D341Med (cell line): Measurements from ENCODE around the gene STRC.
"Not testable (repeated sequence)": the region's sequence is repeated elsewhere in the genome, so short reads cannot be mapped to it uniquely, and the experiment has no call there.

Experiments used
- DNase-seq: peaks from one replicate; pipeline ENCODE4 v3.0.0; 2012; ENCODE audit warnings: low spot score

The STRC gene

DNA sequence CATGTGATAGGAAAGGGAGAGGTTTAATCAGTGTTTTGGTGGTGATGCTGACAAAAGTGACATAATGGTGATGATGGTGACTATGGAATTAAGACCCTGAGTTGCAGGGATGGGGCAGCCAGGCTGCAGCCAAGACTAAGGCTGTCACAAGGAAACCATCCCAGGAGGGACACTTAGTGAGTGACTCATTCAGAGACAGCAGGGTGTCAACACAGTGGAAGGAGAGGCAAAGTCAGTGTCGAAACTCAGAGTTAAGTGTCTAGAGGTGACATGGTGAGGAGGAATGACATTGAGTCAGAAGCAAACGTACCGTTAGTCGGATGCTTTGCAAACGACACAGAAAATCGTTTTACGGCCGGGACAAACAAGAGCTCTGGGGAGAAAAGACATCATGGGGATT is 54.8 kb downstream of the STRC start:
- not testable (repeated sequence) for DNase-seq

DNA sequence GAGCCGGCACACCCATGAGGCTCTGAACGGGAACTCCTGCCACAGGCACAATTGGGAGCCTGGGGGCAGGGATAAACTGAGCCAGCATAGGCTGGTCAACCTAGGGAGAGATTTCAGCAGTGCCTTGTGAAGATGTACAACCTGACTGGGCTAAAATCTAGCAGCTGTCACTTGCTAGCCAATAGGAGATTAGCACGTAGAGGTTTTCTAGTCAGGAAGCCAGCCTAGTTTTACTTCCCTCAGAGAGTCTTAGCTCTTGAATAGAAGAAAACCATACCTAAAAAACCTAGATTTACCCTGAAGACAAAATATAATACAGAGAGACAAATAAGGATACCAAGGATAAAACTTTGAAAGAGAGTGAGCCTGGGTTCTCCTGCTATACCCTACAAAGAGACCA is 55.8 kb downstream of the STRC start:
- not testable (repeated sequence) for DNase-seq

DNA sequence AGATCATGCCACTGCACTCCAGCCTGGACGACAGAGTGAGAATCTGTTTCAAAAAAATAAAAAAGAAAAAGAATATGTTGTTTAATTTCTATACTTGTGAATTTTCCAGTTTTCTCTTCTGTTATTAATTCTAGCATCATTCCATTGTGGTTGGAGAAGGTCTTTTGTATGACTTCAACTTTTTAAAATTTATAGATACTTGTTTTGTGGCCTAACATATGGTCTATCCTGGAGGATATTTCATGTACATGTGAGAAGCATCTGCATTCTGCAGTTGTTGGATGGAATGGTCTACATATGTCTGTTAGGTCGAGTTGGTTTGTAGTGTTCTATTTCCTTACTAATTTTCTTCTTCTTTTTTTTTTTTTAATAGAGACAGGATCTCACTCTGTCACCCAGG is 65.6 kb downstream of the STRC start:
- DNase-seq: no peak

DNA sequence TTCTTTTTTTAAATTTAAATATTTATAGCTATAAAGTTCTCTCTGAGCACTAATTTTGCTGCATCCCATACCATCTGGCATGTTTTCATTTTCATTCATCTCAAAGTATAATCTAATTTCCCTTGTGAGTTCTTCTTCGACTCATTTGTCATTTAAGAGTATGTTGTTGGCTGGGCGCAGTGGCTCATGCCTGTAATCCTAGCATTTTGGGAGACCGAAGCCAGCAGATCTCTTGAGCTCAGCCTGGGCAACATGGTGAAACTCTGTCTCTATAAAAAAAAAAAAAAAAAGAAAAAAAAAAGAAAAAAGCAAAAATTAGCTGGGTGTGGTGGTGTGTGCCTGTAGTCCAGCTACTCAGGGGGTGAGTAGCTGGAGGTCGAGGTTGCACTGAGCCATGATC is 66.3 kb downstream of the STRC start:
- no peak for DNase-seq

DNA sequence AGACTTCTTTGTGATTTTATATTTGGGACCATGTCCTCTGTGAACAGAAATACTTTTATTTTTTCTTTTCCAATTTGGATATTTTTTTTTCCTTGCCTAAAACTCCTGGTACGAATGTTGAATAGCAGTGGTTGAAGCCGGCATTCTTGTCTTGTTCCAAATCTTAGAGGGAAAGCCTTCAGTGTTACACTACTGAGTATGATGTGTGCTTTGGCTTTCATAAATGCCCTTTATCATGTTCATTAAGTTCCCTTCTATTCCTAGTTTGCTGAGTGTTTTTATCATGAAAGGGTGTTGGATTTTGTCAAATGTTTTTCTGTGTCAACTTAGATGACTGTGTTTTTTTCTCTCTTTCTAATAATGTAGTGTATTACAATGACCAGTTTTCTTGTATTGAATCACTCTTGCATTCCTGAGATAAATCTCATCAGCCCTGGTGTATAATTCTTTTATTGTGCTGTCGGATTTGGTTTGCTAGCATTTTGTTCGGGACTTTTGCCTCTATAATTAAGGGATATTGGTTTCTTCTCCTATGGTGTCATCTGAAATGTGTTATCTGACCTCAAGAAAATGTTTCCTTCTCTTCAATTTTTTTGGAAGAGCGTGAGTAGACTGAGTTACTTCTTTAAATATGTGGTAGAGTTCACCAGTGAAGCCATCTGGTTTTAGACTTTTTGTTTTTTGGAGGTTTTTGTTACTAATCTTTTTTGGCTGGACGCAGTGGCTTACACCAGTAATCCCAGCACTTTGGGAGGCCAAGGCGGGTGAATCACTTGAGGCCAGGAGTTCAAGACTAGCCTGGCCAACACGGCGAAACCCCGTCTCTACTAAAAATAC is 67.9 kb downstream of the STRC start:
- DNase-seq: no peak
